Glutamatergic neuron (in vitro differentiated cells): Measurements from ENCODE around the gene RING1. TPM values are rescaled to one million over a fixed set of nuclear protein-coding genes. Genes with fewer than 3 reads are reported as not detected.

Experiments used
- DNase-seq: peaks from one replicate; pipeline ENCODE4 v3.0.0; 2022
- H3K27ac Mint-ChIP-seq: one replicate; pipeline ENCODE4 v1.8.0; 2020; ENCODE audit warnings: mild to moderate bottlenecking, mixed read lengths, inconsistent platforms; ENCODE audit not compliant: unreplicated experiment
- H3K27me3 Mint-ChIP-seq: one replicate; pipeline ENCODE4 v1.8.0; 2020; ENCODE audit warnings: mild to moderate bottlenecking, moderate library complexity, mixed read lengths, inconsistent platforms; ENCODE audit not compliant: unreplicated experiment
- H3K36me3 Mint-ChIP-seq: one replicate; pipeline ENCODE4 v1.8.0; 2020; ENCODE audit warnings: mild to moderate bottlenecking, mixed read lengths, inconsistent platforms; ENCODE audit not compliant: unreplicated experiment
- H3K4me1 Mint-ChIP-seq: one replicate; pipeline ENCODE4 v1.8.0; 2020; ENCODE audit warnings: mild to moderate bottlenecking, low read depth, mixed read lengths, inconsistent platforms; ENCODE audit not compliant: unreplicated experiment
- H3K4me3 Mint-ChIP-seq: one replicate; pipeline ENCODE4 v1.8.0; 2020; ENCODE audit warnings: mild to moderate bottlenecking, mixed read lengths, inconsistent platforms; ENCODE audit not compliant: unreplicated experiment
- H3K9me3 Mint-ChIP-seq: one replicate; pipeline ENCODE4 v1.8.0; 2020; ENCODE audit warnings: mild to moderate bottlenecking, moderate library complexity, mixed read lengths, inconsistent platforms; ENCODE audit not compliant: unreplicated experiment
- long read RNA-seq: library from polyadenylated mRNA; unstranded; transcript quantifications from one replicate; pipeline ENCODE4 v2.0.0, GENCODE V29; 2020; ENCODE audit not compliant: unreplicated experiment
- total RNA-seq: library from RNA; stranded (reverse); fragmentation: NEBNext Ultra II Directional; extraction: Animal tissue kit (Norgen Biotek cat#: 25700); gene quantifications from one replicate; pipeline ENCODE4 v1.2.1, GENCODE V29; 2021; ENCODE audit not compliant: unreplicated experiment
- TF ChIP-seq, protein P1 (sequence below): fragments of 200-600 bp; sonication (generic); IDR thresholded peaks from one replicate; pipeline ENCODE4 v1.5.0; 2021; ENCODE audit not compliant: partially characterized antibody, unreplicated experiment

Gene RING1
- 37.3 TPM for total RNA-seq
- long read RNA-seq, partial matches to known transcripts: 5 of 6 reads
- long read RNA-seq, other reads (novel, unspliced or antisense): 1 of 6 reads

DNA sequence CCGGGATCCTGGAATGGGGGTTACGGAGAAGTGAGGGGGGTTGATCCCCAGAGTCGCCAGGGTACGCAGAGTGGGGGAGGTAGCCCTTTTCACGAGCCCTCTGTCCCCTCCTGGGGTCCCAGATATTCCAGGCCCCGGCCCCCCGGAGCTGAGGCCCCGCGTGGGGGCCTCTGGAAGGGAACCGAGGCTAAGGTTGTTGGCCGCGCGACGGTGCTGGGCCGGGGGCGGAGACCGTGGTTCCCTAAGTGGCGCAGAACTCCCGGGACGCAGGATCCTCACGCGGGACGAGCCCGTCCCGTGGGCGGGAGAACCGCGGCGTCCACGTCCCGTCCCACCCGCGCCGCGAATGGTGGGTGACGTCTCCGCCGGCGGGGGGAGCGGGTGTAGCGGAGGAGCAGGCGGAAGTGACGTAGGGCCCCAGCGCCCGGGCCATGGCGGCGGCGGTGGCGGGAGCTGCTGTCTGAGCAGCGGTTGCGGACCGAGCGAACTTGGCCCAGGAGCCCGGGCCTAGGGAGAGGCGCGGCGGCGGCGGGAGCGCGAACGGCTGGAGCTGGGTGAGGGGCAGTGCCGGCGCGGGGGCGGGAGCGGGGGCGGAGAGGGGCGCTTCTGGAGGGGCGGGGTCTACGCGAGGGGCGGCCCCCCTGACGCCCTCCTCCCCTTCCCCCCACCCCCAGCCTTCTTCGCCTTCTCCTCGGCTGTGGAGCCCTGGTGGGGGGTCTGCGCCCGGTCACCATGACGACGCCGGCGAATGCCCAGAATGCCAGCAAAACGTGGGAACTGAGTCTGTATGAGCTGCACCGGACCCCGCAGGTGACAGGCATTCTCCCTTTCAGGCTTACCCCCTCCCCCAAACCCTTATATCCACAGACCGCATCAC lies at the start of gene RING1:
Gene RING1 (plus strand): TSS at position 410 of the 877 bp plus-strand sequence. CDS start 323 bp downstream, at position 733.
- Mint-ChIP-seq H3K4me1 (peaks cover 13% of the 10 kb centered on the region), H3K27me3 (peaks cover 19% of the 10 kb centered on the region), H3K4me3 (peak within 1 kb of the TSS; percentile 93), H3K27ac (peak within 1 kb of the TSS; percentile 74), H3K36me3 (no peaks in the 10 kb centered on the region), H3K9me3 (peaks cover 4% of the 10 kb centered on the region)
- TF ChIP-seq, protein P1, sequence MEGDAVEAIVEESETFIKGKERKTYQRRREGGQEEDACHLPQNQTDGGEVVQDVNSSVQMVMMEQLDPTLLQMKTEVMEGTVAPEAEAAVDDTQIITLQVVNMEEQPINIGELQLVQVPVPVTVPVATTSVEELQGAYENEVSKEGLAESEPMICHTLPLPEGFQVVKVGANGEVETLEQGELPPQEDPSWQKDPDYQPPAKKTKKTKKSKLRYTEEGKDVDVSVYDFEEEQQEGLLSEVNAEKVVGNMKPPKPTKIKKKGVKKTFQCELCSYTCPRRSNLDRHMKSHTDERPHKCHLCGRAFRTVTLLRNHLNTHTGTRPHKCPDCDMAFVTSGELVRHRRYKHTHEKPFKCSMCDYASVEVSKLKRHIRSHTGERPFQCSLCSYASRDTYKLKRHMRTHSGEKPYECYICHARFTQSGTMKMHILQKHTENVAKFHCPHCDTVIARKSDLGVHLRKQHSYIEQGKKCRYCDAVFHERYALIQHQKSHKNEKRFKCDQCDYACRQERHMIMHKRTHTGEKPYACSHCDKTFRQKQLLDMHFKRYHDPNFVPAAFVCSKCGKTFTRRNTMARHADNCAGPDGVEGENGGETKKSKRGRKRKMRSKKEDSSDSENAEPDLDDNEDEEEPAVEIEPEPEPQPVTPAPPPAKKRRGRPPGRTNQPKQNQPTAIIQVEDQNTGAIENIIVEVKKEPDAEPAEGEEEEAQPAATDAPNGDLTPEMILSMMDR: no peak
- peak; percentile 81 for DNase-seq

DNA sequence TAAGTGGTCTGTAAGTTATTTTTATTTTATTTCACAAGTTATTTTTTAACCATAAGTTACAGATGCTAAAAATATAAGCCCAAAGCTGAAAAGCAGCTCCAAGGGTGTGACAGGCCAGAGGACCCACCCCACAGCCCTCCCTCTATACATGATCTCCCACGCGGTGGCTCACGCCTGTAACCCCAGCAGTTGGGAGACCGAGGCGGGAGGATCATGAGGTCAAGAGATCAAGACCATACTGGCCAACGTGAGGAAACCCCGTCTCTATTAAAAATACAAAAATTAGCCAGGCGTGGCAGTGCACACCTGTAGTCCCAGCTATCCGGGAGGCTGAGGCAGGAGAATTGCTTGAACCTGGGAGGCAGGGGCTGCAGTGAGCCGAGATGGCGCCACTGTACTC lies 48.2 kb upstream of the RING1 start:
- DNase-seq: no peak
- no peaks in the 10 kb centered on the region for H3K4me1 Mint-ChIP-seq
- peaks cover 6% of the 10 kb centered on the region for H3K9me3 Mint-ChIP-seq
- no peak overlapping the region for H3K27ac Mint-ChIP-seq
- H3K36me3 Mint-ChIP-seq: no peaks in the 10 kb centered on the region
- TF ChIP-seq, protein P1: no peak
- H3K4me3 Mint-ChIP-seq: no peak overlapping the region
- peaks cover 6% of the 10 kb centered on the region for H3K27me3 Mint-ChIP-seq

DNA sequence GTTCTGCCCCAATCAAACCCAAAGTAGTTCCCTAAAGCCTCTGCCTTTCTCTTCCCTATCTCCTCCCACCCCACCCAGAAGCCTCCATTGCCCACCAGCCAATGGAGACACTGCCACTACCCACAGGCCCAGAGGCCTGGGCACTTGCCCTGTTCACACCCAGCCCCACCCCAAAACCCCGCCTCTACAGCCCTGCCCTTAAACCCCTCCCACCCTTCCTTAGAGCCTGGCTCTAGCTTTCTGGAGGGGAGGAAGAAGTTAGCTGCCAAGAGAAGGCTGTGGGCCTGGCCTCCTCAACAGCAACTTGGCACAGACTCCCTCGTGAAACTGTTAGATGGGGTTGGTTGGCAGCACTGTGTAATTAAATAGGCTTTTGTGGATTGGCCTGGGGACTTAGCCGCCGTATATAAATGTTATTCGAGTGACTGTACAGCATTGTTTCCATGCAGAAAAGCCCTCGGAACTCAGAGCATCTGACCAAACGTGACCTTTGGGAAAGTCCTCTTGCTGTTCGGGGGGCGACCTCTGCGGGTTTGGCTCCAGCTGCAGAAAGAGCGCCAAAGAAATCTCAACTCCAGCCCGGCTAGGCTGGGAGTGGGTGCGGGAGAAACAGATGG lies 47.5 kb upstream of the RING1 start:
- Mint-ChIP-seq H3K27ac (no peak overlapping the region), H3K4me3 (peak overlapping the region; percentile 34), H3K27me3 (peaks cover 9% of the 10 kb centered on the region), H3K36me3 (no peaks in the 10 kb centered on the region), H3K9me3 (peaks cover 6% of the 10 kb centered on the region), H3K4me1 (no peaks in the 10 kb centered on the region)
- TF ChIP-seq, protein P1: no peak
- no peak for DNase-seq

DNA sequence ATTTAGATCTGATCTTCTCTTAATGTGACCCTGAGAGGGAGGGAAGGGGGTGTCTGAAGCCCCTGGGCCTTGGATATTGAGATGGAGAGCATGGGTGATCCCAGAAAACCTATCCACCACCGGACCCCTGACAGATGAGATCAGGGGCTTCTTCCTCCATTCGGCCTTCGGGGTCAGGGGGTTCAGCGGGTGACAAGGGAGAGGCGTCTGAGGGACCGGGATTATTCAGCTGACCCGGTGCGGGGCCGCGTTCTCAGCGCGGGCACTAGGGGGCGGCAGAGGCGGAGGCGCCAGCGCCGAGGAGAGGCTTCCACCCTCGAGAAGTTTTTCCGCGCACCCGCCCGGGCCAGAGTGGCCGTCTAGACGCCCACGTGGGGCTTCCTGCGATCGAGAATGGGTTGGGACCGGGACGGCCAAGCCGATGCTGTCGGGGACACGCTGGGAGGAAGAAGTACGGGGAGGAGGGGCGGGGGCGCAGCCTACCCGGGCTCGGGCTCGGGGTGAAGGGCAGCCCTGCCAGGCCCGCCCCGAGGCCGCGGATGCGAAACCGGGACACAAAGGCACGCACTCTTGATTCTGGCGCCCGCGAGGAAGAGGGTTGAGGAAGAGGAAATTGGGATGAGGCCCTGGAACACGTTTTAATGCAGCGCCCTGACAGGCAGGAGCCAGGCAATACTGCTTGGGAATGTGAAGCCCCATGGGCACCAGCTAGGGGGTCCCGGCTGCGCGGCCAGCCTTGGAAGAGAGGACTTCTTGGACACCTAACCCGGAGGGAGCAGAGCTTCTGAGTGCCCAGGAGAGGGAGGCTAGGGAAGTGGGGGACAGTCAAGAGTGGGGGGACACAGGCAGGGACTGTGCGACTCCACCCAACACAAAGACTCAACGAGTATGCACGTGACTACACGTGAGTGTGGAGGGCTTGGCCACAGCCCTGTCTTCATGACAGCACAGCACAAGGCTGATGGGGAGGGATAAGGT lies 46.7 kb upstream of the RING1 start:
- TF ChIP-seq, protein P1: peak; percentile 94
- Mint-ChIP-seq H3K27ac (no peak overlapping the region), H3K4me1 (no peaks in the 10 kb centered on the region), H3K27me3 (peaks cover 9% of the 10 kb centered on the region), H3K4me3 (peak overlapping the region; percentile 90), H3K36me3 (no peaks in the 10 kb centered on the region), H3K9me3 (peaks cover 6% of the 10 kb centered on the region)
- peak; percentile 87 for DNase-seq
